Stimulated activated CD8-positive, alpha-beta memory T cell treated with anti-CD3 and anti-CD28 coated beads, Interleukin-15, amount 100 ng/mL, for 4 hours (primary cell): ENCODE data around the gene TLK1.

Source experiments
- DNase-seq, 2 donors: peaks; one replicate each; pipeline ENCODE4 v3.0.0-alpha.2; 2020; ENCODE audit warnings: low read depth in 2 of 2

TLK1 gene

GRCh38 chr2:171160119-171160955, at the start of gene TLK1:
Gene TLK1, minus strand, starts transcription at chr2:171160893. Its CDS starts 465 bp downstream, at chr2:171160428.
- DNase-seq = peak; percentile 50 to 55

- no peak for DNase-seq
These were observed 49.6 kb upstream of the TLK1 start for GRCh38 chr2:171210216-171210863.

- no peak for DNase-seq
These were observed 48.0 kb upstream of the TLK1 start for GRCh38 chr2:171208657-171209056.

GRCh38 chr2:171206422-171207115, 45.9 kb upstream of the TLK1 start:
- no peak for DNase-seq

GRCh38 chr2:171205551-171205950, 44.9 kb upstream of the TLK1 start:
- no peak for DNase-seq

GRCh38 chr2:171201767-171202166, 41.1 kb upstream of the TLK1 start:
- DNase-seq = no peak

GRCh38 chr2:171201271-171201670, 40.6 kb upstream of the TLK1 start:
- no peak for DNase-seq

GRCh38 chr2:171200469-171200868, 39.8 kb upstream of the TLK1 start:
- DNase-seq = no peak

GRCh38 chr2:171191021-171191420, 30.3 kb upstream of the TLK1 start:
- no peak for DNase-seq

- no peak for DNase-seq
These were observed 27.1 kb upstream of the TLK1 start for GRCh38 chr2:171187819-171188218.

- DNase-seq = no peak
These were observed 26.5 kb upstream of the TLK1 start for GRCh38 chr2:171187177-171187576.

- no peak for DNase-seq
These were observed 25.2 kb upstream of the TLK1 start for GRCh38 chr2:171185941-171186340.

GRCh38 chr2:171185165-171185818, 24.6 kb upstream of the TLK1 start:
- no peak for DNase-seq

- no peak for DNase-seq
These were observed 20.7 kb upstream of the TLK1 start for GRCh38 chr2:171181064-171182049.

GRCh38 chr2:171180229-171180930, 19.7 kb upstream of the TLK1 start:
- DNase-seq = no peak

- no peak for DNase-seq
These were observed 18.3 kb upstream of the TLK1 start for GRCh38 chr2:171178993-171179392.

GRCh38 chr2:171176516-171176915, 15.8 kb upstream of the TLK1 start:
- DNase-seq = no peak

- no peak for DNase-seq
These were observed 13.4 kb upstream of the TLK1 start for GRCh38 chr2:171174075-171174474.

- no peak for DNase-seq
These were observed 12.4 kb upstream of the TLK1 start for GRCh38 chr2:171173087-171173486.

GRCh38 chr2:171171808-171172207, 11.1 kb upstream of the TLK1 start:
- no peak for DNase-seq
